ENCODE data around the gene KHNYN. TPM values are rescaled to one million over a fixed set of nuclear protein-coding genes. Genes with fewer than 3 reads are reported as not detected.
A peak's percentile ranks its signal among the peaks of the same experiment; 100 is the strongest.

Gene KHNYN
- total and polyA plus RNA-seq, 2 experiments from 2014 or later, result 2.7 to 28.1 TPM

DNA sequence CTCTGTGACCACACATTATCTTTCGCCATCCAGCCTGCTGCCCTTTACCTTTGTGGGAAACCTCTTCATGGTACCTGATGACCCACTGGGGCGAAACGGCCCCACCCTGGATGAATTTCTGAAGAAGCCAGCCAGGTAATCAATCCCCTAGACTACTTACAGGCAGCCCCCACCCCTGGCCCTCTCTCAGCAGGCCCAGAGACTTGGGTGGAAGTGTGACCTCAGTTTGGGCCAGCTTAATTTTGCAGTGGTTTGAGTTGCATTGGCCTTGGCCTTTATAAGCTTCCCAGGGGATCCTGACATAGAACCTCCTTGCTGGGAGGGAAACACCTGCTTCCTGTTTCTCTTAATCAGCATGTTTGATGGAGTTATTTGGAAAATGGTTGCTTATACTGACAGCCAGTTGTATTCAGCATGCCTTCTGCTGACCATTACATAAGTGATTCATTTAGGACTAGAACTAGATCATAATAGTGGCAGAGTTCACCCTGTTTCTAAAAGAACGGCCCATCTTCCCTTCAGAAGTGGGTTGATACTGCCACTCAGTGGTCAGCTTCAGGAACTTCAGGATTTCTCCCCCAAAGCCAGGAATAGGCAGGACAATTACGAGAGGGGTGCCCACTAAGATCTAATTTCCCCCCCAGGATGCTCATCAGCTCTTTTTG is 6.7 kb downstream of the KHNYN start:
- Histone ChIP-seq H3K4me1 (ENCODE audit: insufficient read depth) (peaks cover 5% of the 10 kb centered on the region), H3K4me3 (no peak overlapping the region), H3K27ac (ENCODE audit: low read depth) (no peak overlapping the region), H3K4me2 (no peak overlapping the region), H3K9me2 (ENCODE audit: insufficient read depth) (no peaks in the 10 kb centered on the region), H2AFZ (no peak overlapping the region), H3F3A (replicated peaks; ENCODE audit: low read depth) (peaks cover 4% of the 10 kb centered on the region; the same call in 1 of the 2 replicates), H3K27me3 (ENCODE audit: insufficient read depth) (no peaks in the 10 kb centered on the region), H3K36me3 (ENCODE audit: insufficient read depth) (peaks cover 7% of the 10 kb centered on the region; the same call in 1 of the 2 replicates), H4K20me1 (replicated peaks; ENCODE audit: insufficient read depth) (no peaks in the 10 kb centered on the region; the same call in 1 of the 2 replicates), H3K79me2 (replicated peaks; ENCODE audit: insufficient read depth) (peaks cover 8% of the 10 kb centered on the region; the same call in 1 of the 2 replicates)
- Mint-ChIP-seq H3K27ac (no peak overlapping the region), H3K4me3 (no peak overlapping the region), H3K9me3 (no peaks in the 10 kb centered on the region), H3K36me3 (ENCODE audit: low read depth) (peaks cover 43% of the 10 kb centered on the region), H3K27me3 (ENCODE audit: insufficient read depth, low read depth, poor library complexity) (peaks cover 11% of the 10 kb centered on the region), H3K4me1 (peaks cover 9% of the 10 kb centered on the region; the same call in 2 of the 3 replicates)
- DNase-seq (ENCODE audit: low spot score), result peak; percentile 77
- TF ChIP-seq, protein P1, sequence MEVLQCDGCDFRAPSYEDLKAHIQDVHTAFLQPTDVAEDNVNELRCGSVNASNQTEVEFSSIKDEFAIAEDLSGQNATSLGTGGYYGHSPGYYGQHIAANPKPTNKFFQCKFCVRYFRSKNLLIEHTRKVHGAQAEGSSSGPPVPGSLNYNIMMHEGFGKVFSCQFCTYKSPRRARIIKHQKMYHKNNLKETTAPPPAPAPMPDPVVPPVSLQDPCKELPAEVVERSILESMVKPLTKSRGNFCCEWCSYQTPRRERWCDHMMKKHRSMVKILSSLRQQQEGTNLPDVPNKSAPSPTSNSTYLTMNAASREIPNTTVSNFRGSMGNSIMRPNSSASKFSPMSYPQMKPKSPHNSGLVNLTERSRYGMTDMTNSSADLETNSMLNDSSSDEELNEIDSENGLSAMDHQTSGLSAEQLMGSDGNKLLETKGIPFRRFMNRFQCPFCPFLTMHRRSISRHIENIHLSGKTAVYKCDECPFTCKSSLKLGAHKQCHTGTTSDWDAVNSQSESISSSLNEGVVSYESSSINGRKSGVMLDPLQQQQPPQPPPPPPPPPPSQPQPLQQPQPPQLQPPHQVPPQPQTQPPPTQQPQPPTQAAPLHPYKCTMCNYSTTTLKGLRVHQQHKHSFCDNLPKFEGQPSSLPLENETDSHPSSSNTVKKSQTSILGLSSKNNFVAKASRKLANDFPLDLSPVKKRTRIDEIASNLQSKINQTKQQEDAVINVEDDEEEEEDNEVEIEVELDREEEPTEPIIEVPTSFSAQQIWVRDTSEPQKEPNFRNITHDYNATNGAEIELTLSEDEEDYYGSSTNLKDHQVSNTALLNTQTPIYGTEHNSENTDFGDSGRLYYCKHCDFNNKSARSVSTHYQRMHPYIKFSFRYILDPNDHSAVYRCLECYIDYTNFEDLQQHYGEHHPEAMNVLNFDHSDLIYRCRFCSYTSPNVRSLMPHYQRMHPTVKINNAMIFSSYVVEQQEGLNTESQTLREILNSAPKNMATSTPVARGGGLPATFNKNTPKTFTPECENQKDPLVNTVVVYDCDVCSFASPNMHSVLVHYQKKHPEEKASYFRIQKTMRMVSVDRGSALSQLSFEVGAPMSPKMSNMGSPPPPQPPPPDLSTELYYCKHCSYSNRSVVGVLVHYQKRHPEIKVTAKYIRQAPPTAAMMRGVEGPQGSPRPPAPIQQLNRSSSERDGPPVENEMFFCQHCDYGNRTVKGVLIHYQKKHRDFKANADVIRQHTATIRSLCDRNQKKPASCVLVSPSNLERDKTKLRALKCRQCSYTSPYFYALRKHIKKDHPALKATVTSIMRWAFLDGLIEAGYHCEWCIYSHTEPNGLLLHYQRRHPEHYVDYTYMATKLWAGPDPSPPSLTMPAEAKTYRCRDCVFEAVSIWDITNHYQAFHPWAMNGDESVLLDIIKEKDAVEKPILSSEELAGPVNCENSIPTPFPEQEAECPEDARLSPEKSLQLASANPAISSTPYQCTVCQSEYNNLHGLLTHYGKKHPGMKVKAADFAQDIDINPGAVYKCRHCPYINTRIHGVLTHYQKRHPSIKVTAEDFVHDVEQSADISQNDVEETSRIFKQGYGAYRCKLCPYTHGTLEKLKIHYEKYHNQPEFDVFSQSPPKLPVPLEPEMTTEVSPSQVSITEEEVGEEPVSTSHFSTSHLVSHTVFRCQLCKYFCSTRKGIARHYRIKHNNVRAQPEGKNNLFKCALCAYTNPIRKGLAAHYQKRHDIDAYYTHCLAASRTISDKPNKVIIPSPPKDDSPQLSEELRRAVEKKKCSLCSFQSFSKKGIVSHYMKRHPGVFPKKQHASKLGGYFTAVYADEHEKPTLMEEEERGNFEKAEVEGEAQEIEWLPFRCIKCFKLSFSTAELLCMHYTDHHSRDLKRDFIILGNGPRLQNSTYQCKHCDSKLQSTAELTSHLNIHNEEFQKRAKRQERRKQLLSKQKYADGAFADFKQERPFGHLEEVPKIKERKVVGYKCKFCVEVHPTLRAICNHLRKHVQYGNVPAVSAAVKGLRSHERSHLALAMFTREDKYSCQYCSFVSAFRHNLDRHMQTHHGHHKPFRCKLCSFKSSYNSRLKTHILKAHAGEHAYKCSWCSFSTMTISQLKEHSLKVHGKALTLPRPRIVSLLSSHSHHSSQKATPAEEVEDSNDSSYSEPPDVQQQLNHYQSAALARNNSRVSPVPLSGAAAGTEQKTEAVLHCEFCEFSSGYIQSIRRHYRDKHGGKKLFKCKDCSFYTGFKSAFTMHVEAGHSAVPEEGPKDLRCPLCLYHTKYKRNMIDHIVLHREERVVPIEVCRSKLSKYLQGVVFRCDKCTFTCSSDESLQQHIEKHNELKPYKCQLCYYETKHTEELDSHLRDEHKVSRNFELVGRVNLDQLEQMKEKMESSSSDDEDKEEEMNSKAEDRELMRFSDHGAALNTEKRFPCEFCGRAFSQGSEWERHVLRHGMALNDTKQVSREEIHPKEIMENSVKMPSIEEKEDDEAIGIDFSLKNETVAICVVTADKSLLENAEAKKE (CRISPR knock-in tag; IDR thresholded peaks at IDR 0.05), result no peak
- TF ChIP-seq, protein P2, sequence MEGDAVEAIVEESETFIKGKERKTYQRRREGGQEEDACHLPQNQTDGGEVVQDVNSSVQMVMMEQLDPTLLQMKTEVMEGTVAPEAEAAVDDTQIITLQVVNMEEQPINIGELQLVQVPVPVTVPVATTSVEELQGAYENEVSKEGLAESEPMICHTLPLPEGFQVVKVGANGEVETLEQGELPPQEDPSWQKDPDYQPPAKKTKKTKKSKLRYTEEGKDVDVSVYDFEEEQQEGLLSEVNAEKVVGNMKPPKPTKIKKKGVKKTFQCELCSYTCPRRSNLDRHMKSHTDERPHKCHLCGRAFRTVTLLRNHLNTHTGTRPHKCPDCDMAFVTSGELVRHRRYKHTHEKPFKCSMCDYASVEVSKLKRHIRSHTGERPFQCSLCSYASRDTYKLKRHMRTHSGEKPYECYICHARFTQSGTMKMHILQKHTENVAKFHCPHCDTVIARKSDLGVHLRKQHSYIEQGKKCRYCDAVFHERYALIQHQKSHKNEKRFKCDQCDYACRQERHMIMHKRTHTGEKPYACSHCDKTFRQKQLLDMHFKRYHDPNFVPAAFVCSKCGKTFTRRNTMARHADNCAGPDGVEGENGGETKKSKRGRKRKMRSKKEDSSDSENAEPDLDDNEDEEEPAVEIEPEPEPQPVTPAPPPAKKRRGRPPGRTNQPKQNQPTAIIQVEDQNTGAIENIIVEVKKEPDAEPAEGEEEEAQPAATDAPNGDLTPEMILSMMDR (conservative IDR thresholded peaks at IDR 0.05; ENCODE audit: low read depth in 2 of 2), result peak; percentile 84 to 86
- TF ChIP-seq, protein P3, sequence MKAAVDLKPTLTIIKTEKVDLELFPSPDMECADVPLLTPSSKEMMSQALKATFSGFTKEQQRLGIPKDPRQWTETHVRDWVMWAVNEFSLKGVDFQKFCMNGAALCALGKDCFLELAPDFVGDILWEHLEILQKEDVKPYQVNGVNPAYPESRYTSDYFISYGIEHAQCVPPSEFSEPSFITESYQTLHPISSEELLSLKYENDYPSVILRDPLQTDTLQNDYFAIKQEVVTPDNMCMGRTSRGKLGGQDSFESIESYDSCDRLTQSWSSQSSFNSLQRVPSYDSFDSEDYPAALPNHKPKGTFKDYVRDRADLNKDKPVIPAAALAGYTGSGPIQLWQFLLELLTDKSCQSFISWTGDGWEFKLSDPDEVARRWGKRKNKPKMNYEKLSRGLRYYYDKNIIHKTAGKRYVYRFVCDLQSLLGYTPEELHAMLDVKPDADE (IDR thresholded peaks at IDR 0.05), result no peak
- ATAC-seq, result peak; percentile 53
